ENCODE results near the gene CSNK1G1.
"Not testable (repeated sequence)": the region's sequence is repeated elsewhere in the genome, so short reads cannot be mapped to it uniquely, and the experiment has no call there.

Gene CSNK1G1

GRCh38 chr15:64348455-64348854 lies 7.5 kb downstream of the CSNK1G1 start:
- no peak for DNase-seq

GRCh38 chr15:64346242-64346641 lies 9.7 kb downstream of the CSNK1G1 start:
- not testable (repeated sequence) for DNase-seq

GRCh38 chr15:64344651-64345294 lies 11.2 kb downstream of the CSNK1G1 start:
- no peak for DNase-seq

GRCh38 chr15:64343841-64344240 lies 12.1 kb downstream of the CSNK1G1 start:
- DNase-seq: no peak

- no peak for DNase-seq
These were observed 12.8 kb downstream of the CSNK1G1 start for GRCh38 chr15:64343222-64343621.

- no peak for DNase-seq
These were observed 14.0 kb downstream of the CSNK1G1 start for GRCh38 chr15:64341961-64342360.

GRCh38 chr15:64340355-64340754 lies 15.6 kb downstream of the CSNK1G1 start:
- no peak for DNase-seq

GRCh38 chr15:64337761-64338160 lies 18.2 kb downstream of the CSNK1G1 start:
- DNase-seq: no peak

- no peak for DNase-seq
These were observed 21.7 kb downstream of the CSNK1G1 start for GRCh38 chr15:64333986-64334929.

GRCh38 chr15:64333516-64333915 lies 22.5 kb downstream of the CSNK1G1 start:
- DNase-seq: no peak

- not testable (repeated sequence) for DNase-seq
These were observed 24.3 kb downstream of the CSNK1G1 start for GRCh38 chr15:64331668-64332067.

GRCh38 chr15:64326975-64327374 lies 29.0 kb downstream of the CSNK1G1 start:
- not testable (repeated sequence) for DNase-seq

- not testable (repeated sequence) for DNase-seq
These were observed 29.5 kb downstream of the CSNK1G1 start for GRCh38 chr15:64326458-64326857.

GRCh38 chr15:64324165-64324877 lies 31.7 kb downstream of the CSNK1G1 start:
- DNase-seq: peak; percentile 58 to 81

- no peak for DNase-seq
These were observed 40.8 kb downstream of the CSNK1G1 start for GRCh38 chr15:64315216-64315615.

- no peak for DNase-seq
These were observed 41.5 kb downstream of the CSNK1G1 start for GRCh38 chr15:64314456-64314855.

- no peak for DNase-seq
These were observed 44.4 kb downstream of the CSNK1G1 start for GRCh38 chr15:64311566-64311965.

GRCh38 chr15:64310036-64310435 lies 45.9 kb downstream of the CSNK1G1 start:
- DNase-seq: no peak

- DNase-seq: no peak
These were observed 50.7 kb downstream of the CSNK1G1 start for GRCh38 chr15:64305261-64305660.

GRCh38 chr15:64289550-64289949 lies 66.4 kb downstream of the CSNK1G1 start:
- DNase-seq: no peak

GRCh38 chr15:64288999-64289398 lies 67.0 kb downstream of the CSNK1G1 start:
- peak; percentile 71 to 81 for DNase-seq

- DNase-seq: peak in 1 of 2 donors; percentile 48
These were observed 67.4 kb downstream of the CSNK1G1 start for GRCh38 chr15:64288577-64288976.

GRCh38 chr15:64287953-64288352 lies 68.0 kb downstream of the CSNK1G1 start:
- no peak for DNase-seq

Data from inflammatory macrophage treated with lipopolysaccharide for 1 hour (primary cell).